ENCODE data around the gene GRHL3.

Gene GRHL3

DNA sequence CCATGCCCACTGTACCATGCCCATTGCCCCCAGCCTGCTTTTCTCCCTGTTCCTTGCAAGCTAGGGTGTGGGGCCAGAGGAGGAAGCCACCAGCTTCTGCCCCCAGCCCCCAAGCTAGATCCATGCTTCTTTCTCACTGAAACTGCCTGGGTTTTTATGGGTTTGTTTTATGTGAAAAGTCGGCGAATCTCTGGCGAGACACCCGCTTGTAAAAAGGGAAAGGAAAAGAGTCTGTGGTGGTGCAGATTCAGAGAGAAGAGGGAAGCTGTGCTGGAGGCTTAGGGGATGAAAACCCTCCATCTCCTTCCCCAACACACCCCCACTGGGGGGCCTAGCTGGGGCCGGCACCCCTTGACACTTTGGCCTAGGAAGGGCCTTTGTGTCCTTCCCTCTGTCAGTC is 26.2 kb downstream of the GRHL3 start:
- no peak for DNase-seq

GRCh38 chr1:24347159-24347934 is 28.2 kb downstream of the GRHL3 start:
- DNase-seq, result no peak

DNA sequence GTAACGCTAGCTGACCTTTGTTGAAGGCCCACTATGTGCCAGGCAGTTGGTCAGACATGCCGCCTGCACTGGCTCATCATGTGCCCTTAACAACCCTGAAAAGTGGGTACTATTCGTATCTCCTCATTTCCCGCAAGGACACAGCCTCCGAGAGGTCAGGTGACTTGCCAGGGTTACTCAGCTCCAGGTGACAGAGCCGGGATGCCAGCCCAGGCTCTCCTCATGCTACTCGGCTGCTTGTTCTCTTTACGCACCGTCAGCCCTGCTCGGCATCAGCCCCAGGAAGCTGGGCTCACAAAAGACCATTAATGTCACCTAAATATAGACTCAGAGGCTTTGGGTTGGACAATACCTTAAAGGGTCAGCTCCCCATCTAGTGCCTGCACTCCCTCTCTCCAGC is 29.0 kb downstream of the GRHL3 start:
- DNase-seq, result no peak

GRCh38 chr1:24349891-24350290 is 30.7 kb downstream of the GRHL3 start:
- DNase-seq, result no peak

- DNase-seq, result no peak
Measured at GRCh38 chr1:24351247-24351646, 32.1 kb downstream of the GRHL3 start.

GRCh38 chr1:24351918-24352627 is 32.9 kb downstream of the GRHL3 start:
- peak; percentile 18 for DNase-seq

DNA sequence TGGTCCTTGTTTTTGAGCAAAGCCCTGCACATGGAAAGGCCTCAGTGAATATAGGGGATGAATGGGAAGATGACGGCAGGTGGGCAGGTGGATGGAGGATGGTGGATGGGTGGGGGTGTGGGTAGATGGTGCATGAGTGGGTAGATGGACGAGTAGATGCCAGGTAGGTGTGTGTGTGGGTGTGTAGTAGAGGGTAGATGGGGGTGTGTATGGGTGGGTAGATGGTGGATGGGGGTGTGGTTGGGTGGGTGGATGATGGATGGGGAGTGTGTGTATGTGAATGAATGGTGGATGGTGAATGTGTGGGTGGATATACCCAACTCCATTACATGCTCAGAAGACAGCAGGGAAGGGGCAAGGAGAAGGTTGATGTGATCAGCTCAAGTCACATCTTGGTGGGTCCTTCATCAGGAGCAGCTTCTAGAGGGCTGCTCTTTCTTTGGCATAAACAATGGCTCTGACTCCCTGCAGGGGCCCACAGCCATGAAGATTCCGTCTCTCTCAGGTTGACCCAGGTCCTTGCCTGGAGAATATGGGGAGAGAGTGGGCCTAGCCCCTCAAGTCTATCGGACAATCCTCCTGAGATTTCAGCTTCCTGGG is 34.2 kb downstream of the GRHL3 start:
- DNase-seq, result no peak

DNA sequence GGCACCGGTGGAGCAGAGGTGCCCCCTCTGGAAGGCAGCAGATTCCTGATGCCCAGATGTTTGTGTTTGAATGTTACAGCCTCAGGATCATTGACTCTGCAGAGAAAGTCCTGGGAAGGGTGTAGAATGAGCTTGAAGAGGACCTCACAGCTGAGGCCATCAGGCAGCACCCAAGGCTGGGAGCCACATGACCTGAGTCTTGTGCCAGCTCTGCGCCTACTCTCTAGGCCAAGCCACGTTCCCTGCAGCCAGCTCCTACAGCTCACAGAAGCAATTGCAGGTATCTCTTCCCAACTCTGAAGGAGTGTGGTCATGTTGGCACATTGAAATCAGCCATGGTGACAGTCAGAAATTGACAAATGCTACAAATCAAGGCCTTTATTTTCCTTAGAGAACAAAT is 36.3 kb downstream of the GRHL3 start:
- no peak for DNase-seq

DNA sequence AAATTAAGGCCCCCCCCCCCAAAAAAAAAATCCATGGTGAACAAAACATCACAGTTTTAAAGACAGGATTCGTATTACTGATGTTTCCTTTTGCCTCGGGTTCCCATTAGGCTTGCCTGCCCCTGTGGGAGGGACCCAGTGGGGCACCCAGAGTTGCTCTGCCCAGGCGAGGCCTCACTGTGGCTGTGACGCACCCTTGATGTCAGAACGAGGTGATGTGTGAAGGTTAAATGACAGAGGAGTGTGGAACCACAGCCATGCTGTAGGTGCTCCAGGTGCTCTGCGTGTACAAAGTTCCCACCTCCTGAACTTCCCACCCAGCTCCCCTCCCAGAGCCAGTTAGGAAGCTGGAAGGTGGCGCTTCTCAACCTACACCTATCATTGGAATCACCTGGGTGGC is 37.9 kb downstream of the GRHL3 start:
- DNase-seq, result no peak

DNA sequence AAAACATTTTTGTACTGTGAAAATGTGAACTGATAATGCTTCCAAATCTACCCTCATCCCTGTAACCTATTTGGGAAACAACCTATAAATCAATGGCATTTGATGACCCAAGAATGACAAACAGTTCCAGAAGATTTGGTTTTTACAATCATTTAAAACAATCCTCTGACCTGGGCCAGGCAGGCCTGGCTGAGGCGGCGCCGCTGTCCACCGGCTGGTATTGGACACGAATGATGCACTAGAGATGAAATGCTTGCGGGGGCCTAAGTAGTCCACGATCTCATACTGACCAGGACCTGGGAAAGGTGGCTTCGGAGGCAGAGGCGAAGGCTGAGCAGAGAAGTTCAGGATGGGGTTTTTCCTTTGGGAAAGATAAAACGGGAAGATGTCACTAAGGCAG is 41.5 kb downstream of the GRHL3 start:
- DNase-seq, result no peak

DNA sequence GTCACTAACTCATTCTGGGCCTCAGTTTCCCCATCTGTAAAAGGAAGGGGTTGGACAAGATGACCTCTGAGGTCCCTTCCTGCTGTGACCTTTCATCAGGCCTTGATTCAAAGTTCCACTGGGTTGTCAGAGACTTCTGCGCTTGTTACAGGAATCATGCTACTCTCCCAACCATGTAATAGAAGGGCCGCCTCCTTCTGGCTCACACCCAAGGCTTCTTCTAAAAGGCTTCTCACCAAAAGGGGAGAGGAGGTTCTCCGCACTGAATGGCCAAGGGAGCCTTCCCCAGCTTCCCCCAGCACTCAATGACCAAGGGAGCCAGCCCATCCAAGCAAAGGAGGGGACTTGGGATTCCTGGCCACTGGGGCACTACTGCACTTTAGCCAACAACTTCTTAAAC is 42.7 kb downstream of the GRHL3 start:
- DNase-seq, result no peak

DNA sequence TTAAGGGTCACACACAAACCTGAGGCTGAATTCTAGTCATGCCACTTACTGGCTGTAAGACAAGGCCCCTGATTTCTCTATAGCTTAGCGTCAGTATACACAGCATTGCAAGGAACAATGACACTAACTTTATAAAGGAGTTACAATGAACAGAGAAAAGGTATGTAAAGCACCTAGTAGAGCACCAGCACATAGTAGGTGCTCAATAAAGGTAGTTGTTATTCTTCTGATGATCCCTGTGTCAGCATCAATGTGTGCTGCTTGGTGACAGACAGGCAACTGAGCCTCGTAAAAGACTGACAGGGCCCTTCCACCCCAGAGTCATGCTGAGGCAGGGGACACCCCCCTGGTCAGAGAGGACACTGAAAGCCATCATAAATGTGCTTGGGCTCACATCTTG is 43.2 kb downstream of the GRHL3 start:
- no peak for DNase-seq

DNA sequence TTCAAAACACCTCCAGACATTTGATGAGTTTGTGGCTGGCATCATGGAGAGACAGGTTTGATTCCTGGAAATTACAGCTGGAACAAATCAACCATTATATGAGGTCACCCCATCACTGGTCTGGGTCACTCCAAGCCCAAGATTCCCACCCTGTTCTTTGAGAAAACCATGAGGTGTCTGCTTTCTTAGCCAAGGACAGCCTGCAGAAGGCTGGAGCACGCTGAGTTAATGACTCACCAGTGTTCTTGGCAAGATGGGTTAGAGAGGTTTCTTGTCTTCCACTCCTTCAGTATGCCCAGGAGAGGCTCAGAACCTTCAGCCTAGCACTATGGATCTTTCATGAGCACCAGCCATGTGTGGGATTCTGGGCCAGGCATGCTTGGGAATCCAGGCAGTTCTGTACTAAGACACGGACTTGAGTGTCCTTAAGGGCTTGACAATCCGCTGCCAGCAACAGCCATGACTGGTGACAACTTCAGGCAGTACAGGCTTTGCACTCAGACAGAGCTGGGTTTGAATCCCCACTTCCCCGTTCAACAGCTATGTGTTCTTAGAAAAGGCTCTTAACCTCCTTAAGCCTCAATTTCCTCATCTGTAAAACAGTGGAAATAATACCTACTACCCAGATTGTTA is 43.9 kb downstream of the GRHL3 start:
- DNase-seq, result no peak

DNA sequence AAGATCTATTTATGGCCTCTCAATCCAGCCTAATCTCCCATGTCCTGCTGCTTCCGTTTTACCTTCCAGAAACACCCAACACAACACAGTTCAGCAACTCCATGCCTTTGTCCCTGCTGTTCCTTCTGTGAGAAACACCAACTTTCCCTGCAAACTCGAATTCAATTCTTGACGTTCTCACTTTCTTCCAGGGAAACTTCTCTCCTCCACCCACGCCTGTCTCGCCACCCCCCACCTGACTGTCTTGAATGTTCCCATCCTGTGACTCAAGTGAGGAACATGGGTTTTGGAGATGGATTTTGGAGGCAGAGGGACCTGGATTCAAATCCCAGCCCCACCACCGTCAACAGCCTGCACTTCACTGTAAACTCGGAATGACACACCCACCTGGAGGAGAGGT is 44.8 kb downstream of the GRHL3 start:
- no peak for DNase-seq

GRCh38 chr1:24364605-24364974 is 45.4 kb downstream of the GRHL3 start:
- no peak for DNase-seq

- DNase-seq, result no peak
Measured at GRCh38 chr1:24364975-24365678, 46.0 kb downstream of the GRHL3 start.

GRCh38 chr1:24366707-24367106 is 47.5 kb downstream of the GRHL3 start:
- no peak for DNase-seq

GRCh38 chr1:24369199-24369598 is 50.0 kb downstream of the GRHL3 start:
- no peak for DNase-seq

DNA sequence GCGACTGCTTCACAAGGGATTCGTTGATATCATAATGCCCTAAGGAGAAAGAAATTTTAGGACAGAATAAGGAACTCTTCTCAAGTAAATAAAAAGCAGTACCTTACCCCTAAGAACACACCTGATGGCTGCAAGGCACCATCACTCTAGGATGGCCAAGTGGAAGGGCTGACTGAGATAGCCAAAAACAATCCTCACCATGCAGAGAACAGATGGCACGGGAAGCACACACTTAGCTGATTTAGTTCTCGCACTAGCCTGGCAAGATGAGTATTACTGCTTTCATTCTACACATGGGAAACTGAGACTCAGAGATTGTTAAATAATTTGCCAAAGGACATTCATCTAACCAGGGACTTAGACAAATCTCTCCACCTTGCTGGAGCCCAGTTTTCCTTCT is 50.6 kb downstream of the GRHL3 start:
- no peak for DNase-seq

DNA sequence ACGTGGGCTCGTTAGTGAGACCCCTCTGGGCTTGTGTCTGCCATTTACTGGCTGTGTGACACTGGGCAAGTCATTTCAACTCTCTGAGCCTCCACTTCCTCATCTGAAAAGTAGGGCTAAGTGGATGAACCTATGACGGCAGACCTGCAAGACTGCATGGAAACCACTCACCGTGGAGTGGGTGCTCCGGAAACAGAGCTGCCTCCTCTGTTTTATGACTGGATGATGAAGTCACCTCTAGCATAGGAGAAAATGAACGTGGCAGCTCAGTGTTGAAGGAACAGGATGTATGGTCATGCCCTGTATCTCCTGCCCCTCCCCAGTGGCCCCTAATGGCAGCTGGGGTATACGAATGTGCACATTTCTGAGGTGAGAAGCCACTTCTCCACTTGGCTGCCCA is 53.9 kb downstream of the GRHL3 start:
- no peak for DNase-seq

- no peak for DNase-seq
Measured at GRCh38 chr1:24373710-24374109, 54.6 kb downstream of the GRHL3 start.

- no peak for DNase-seq
Measured at GRCh38 chr1:24374891-24375786, 56.0 kb downstream of the GRHL3 start.

Data from hematopoietic multipotent progenitor cell treated with erythropoietin and hydrocortisone succinate and interleukin-3 and kit ligand, for 6 days (in vitro differentiated cells).